ENCODE measurements around the gene NKX6-2. TPM values are rescaled to one million over a fixed set of nuclear protein-coding genes. Genes with fewer than 3 reads are reported as not detected.

NKX6-2 gene
- polyA plus RNA-seq, 1 donor (not counting 4 experiments of a cell fraction or from before 2014, with no cell fraction given), result not detected

DNA sequence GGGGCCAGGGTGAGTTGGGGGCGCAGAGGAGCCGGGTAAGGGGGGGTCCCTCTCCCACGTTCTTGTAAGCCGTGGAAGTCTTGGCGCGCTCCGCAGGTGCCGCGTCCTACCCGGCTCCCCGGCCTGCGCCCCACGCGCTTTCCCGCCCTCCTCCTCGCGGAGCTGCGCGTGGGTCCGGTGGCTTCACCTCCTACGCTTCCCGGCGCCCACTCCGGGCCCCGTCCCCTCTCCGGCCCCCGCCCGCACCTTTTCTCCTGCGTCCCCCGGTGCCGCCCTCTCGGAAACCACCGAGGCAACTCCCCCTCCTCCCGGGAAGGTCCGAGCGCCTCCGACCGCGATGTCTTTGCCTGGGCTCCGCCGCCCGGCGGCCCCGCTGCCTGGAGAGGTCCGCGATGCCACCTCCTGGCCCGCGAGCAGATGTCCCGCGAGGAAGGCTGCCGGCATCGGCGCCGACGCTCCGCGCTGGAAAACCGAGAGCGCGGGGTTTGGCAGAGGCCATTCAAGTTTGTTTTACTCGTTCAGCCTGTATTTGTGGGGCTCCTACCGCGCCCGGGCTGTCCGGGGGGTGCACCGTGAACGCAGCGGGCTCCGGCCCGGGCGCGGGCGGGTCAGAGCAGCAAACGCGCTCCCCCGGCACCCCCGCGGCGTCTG is 2.4 kb upstream of the NKX6-2 start:
- peak; percentile 90 for TF ChIP-seq EZH2 (IDR thresholded peaks at IDR 0.05; ENCODE audit: low read length)
- TF ChIP-seq, protein P1, sequence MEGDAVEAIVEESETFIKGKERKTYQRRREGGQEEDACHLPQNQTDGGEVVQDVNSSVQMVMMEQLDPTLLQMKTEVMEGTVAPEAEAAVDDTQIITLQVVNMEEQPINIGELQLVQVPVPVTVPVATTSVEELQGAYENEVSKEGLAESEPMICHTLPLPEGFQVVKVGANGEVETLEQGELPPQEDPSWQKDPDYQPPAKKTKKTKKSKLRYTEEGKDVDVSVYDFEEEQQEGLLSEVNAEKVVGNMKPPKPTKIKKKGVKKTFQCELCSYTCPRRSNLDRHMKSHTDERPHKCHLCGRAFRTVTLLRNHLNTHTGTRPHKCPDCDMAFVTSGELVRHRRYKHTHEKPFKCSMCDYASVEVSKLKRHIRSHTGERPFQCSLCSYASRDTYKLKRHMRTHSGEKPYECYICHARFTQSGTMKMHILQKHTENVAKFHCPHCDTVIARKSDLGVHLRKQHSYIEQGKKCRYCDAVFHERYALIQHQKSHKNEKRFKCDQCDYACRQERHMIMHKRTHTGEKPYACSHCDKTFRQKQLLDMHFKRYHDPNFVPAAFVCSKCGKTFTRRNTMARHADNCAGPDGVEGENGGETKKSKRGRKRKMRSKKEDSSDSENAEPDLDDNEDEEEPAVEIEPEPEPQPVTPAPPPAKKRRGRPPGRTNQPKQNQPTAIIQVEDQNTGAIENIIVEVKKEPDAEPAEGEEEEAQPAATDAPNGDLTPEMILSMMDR (optimal IDR thresholded peaks at IDR 0.05 in 1 of 3, IDR thresholded peaks at IDR 0.05 in 1 of 3, conservative IDR thresholded peaks at IDR 0.05 in 1 of 3; ENCODE audit: extremely low read depth in 1 of 3, insufficient read depth in 2 of 3, low read length in 3 of 3), result peak in 1 of 3 experiments; percentile 26
- Histone ChIP-seq H3K27me3 (ENCODE audit: control insufficient read depth, extremely low read depth, insufficient read depth, low read length) (peaks cover 71% of the 10 kb centered on the region), H2AFZ (ENCODE audit: control insufficient read depth, low read length) (no peak overlapping the region)

DNA sequence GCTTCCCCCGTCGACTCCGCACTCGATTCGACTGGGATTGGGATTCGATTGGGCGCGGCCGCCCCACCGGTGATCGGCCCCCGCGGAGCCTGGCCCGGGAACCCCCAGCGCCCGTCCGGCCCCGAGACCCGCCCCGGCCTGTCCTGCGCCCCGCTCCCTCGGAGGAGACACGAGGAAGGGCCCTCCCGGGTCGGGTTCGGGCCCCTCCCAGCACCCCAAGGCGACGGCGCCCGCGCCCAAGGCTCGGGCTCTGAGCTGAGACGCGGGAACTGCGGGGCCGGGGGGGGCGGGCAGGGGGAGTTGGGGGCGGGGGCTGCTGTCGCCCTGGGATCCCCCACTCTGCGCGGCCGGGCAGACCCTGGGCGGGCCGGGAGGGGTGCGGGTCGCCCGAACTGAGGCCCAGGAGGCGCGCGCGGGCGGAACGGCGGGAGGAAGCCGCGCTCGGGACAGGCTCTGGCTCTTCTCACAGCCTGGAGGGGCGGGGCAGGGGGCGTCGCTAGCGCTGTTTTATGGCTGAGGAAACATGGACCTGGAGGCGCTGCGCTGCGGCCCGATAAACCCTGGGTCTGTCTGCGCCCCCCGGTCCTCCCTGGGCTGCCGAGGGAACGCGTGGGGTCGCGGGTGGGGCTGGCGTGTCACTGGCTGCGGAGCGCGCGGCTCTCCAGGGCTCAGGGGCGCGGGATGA is 1.7 kb upstream of the NKX6-2 start:
- no peaks in the 10 kb centered on the region for H3K9me1 ChIP-seq (ENCODE audit: control insufficient read depth, extremely low read depth, insufficient read depth, low read length)
- DNase-seq (ENCODE audit: low read depth, low spot score) (no peak), FAIRE-seq (no peak)
- no peaks in the 10 kb centered on the region for H3K4me1 ChIP-seq (ENCODE audit: control insufficient read depth, extremely low read depth, insufficient read depth, low read length)
- H3K9me3 ChIP-seq (ENCODE audit: control insufficient read depth, low read depth, low read length), result no peaks in the 10 kb centered on the region
- H3K27ac ChIP-seq (ENCODE audit: control insufficient read depth, insufficient read depth, low read length), result no peak overlapping the region
- dilution Hi-C loops (cut with MboI; ENCODE audit: extremely low pct_ligation_motif_present, low sequenced_read_pairs), result no loop called here
- no peaks in the 10 kb centered on the region for H4K20me1 ChIP-seq (ENCODE audit: control insufficient read depth, extremely low read depth, insufficient read depth, low read length)
- no peaks in the 10 kb centered on the region for H3K79me2 ChIP-seq (ENCODE audit: control insufficient read depth, insufficient read depth, low read length)
- H3K4me2 ChIP-seq (ENCODE audit: control insufficient read depth, extremely low read depth, insufficient read depth, low read depth, low read length), result no peak overlapping the region
- peaks cover 69% of the 10 kb centered on the region for H3K27me3 ChIP-seq (ENCODE audit: control insufficient read depth, extremely low read depth, insufficient read depth, low read length)
- H3K4me3 ChIP-seq (ENCODE audit: control insufficient read depth in 2 of 3, extremely low read depth in 1 of 3, insufficient read depth in 2 of 3, low read depth in 1 of 3, low read length in 3 of 3), result no peak overlapping the region
- no peak overlapping the region for H3K9ac ChIP-seq (ENCODE audit: control insufficient read depth, extremely low read depth, insufficient read depth, low read length)
- no peak overlapping the region for H2AFZ ChIP-seq (ENCODE audit: control insufficient read depth, low read length)
- TF ChIP-seq, protein P1 (optimal IDR thresholded peaks at IDR 0.05 in 1 of 3, IDR thresholded peaks at IDR 0.05 in 1 of 3, conservative IDR thresholded peaks at IDR 0.05 in 1 of 3; ENCODE audit: extremely low read depth in 1 of 3, insufficient read depth in 2 of 3, low read length in 3 of 3), result no peak
- TF ChIP-seq EZH2 (IDR thresholded peaks at IDR 0.05; ENCODE audit: low read length), result no peak
- H3K36me3 ChIP-seq (ENCODE audit: control insufficient read depth in 2 of 2, extremely low read depth in 1 of 2, insufficient read depth in 2 of 2, low read length in 2 of 2), result no peaks in the 10 kb centered on the region

More for the DNA sequence above, 2.4 kb upstream of the NKX6-2 start:
- Histone ChIP-seq H3K9me3 (ENCODE audit: control insufficient read depth, low read depth, low read length) (no peaks in the 10 kb centered on the region), H3K79me2 (ENCODE audit: control insufficient read depth, insufficient read depth, low read length) (no peaks in the 10 kb centered on the region), H3K9me1 (ENCODE audit: control insufficient read depth, extremely low read depth, insufficient read depth, low read length) (no peaks in the 10 kb centered on the region), H3K36me3 (ENCODE audit: control insufficient read depth in 2 of 2, extremely low read depth in 1 of 2, insufficient read depth in 2 of 2, low read length in 2 of 2) (no peaks in the 10 kb centered on the region), H3K27ac (ENCODE audit: control insufficient read depth, insufficient read depth, low read length) (no peak overlapping the region), H3K4me2 (ENCODE audit: control insufficient read depth, extremely low read depth, insufficient read depth, low read depth, low read length) (no peak overlapping the region), H3K4me3 (ENCODE audit: control insufficient read depth in 2 of 3, extremely low read depth in 1 of 3, insufficient read depth in 2 of 3, low read depth in 1 of 3, low read length in 3 of 3) (no peak overlapping the region), H3K9ac (ENCODE audit: control insufficient read depth, extremely low read depth, insufficient read depth, low read length) (no peak overlapping the region), H4K20me1 (ENCODE audit: control insufficient read depth, extremely low read depth, insufficient read depth, low read length) (no peaks in the 10 kb centered on the region), H3K4me1 (ENCODE audit: control insufficient read depth, extremely low read depth, insufficient read depth, low read length) (no peaks in the 10 kb centered on the region)
- dilution Hi-C loops (cut with MboI; ENCODE audit: extremely low pct_ligation_motif_present, low sequenced_read_pairs), result no loop called here
- FAIRE-seq (no peak), DNase-seq (ENCODE audit: low read depth, low spot score) (no peak)
